DMS 273 (cell line): ENCODE measurements around the gene PKHD1.
"Not testable (repeated sequence)": the region's sequence is repeated elsewhere in the genome, so short reads cannot be mapped to it uniquely, and the experiment has no call there.

ENCODE experiments used
- DNase-seq: peaks from one replicate; lab custom pipeline; 2025; ENCODE audit not compliant: unreplicated experiment; lab: John Stamatoyannopoulos, UW

The PKHD1 gene

GRCh38 chr6:51934098-51934497 lies 153.3 kb downstream of the PKHD1 start:
- DNase-seq, result peak; percentile 37

- no peak for DNase-seq
These were observed 154.5 kb downstream of the PKHD1 start for GRCh38 chr6:51932956-51933355.

- no peak for DNase-seq
These were observed 156.8 kb downstream of the PKHD1 start for GRCh38 chr6:51930602-51931001.

DNA sequence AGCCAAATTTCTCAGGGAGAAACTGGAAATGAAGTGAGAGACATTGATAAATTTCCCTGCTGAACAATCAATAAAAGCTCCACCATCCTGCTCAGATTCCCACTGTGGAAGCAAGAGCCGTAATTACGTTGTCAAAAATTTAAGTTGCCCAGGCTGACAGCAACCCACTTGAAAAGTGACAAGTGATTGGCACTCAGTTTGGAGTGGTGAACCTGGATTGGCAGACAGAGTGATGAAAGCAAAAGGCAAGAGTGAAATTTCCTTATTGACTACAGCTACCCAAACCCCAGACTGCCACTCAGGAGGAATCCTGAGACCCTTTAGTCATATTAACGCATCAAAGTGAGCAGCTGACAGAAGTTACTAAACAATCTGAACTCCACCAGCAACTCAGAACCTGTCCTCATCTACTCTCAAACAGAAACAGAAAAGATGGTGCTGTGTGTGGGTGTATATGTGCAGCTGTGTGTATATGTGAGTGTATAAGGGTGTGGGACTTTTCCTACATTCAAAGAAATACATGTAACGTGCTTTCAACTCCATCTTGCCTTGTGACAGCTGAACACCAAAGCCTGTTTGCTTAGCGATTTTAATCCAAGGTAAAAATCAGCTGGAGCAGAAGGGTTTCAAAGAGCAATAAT lies 157.4 kb downstream of the PKHD1 start:
- DNase-seq, result no peak

- DNase-seq, result no peak
These were observed 159.1 kb downstream of the PKHD1 start for GRCh38 chr6:51928320-51928719.

- no peak for DNase-seq
These were observed 160.0 kb downstream of the PKHD1 start for GRCh38 chr6:51927450-51927849.

DNA sequence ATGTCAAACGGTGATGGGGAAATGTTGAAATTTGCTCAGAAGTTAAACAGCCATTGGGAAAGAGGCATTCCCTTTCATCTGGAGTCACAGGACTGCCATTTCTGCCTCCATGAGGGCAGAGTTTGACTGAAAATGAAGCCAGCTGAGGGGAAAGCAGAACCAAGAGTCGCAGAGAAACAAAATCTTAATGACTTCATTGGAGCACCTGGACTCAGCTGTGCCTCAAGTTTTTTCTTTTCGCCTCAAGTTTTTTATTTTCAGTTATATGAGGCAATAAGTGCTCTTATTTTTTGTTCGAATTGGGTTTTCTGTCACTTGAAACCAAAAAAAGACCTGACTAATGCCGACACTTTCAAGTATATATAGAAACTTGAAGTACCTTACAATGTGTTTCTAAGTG lies 161.3 kb downstream of the PKHD1 start:
- DNase-seq, result no peak

DNA sequence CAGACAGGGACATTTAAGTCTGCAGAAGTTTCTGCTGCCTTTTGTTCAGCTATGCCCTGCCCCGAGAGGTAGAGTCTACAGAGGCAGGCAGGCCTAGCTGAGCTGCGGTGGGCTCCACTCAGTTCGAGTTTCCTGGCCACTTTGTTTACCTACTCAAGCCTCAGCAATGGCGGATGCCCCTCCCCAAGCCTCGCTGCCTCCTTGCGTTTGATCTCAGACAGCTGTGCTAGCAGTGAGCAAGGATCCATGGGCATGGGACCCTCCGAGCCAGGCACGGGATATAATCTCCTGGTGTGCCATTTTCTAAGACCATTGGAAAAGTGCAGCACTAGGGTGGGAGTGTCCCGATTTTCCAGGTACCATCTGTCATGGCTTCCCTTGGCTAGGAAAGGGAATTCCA lies 164.9 kb downstream of the PKHD1 start:
- not testable (repeated sequence) for DNase-seq

GRCh38 chr6:51918347-51918746 lies 169.1 kb downstream of the PKHD1 start:
- DNase-seq, result not testable (repeated sequence)

DNA sequence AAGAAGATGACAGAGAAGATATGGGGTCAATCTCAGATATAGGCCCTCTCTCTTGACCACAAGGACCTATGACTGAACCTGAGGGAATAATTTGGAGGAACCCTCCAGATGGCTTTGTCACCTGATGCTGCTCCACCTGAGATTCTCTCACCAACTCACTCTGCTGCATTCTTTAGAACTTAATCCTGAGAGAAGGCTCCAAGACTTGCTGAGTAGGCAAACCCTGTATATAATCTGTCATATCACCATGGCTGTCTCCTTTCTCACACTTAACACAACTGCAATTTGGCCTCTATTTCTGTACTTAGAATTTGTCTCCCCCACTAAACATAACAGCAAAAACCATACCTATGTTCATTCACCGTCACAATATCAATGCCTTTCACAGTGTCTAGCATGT lies 172.3 kb downstream of the PKHD1 start:
- no peak for DNase-seq

DNA sequence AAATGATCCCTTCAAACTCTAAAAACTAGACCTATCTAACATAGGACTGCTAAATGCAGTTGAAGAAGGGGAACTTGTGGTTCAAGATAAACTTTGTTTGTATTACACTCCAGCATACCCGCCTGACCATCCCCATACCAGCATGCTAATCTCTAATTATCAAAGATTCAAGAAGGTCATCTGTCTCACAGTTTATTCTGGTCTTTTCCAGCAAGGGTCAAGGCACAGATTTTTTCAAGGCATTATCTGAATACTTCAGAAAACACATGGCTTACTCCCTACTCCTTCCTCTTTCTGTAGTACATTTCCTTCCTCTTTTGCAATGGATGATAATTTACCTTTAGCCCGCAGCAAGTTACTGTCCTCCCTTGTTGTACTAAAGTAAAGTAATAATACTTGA lies 174.1 kb downstream of the PKHD1 start:
- no peak for DNase-seq

GRCh38 chr6:51910851-51911250 lies 176.6 kb downstream of the PKHD1 start:
- DNase-seq, result no peak

DNA sequence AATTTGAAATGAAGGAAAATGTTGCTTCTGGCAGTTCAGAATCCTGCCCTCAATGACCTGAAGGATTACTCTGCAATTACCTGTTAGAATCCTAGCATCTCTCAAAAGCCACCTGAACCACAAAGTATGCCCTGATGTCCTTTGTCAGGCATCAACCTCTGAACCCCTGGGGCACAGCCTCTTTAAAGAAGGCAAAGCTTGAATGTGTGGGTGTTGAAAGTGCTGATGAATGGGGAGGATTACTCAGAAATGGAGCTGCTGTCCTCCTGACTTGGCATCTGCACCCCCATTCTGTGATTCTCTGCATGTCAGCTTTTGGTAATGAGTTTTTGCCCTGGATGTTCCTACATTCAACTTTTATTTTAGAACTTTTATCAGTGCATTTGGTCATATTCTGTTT lies 179.2 kb downstream of the PKHD1 start:
- DNase-seq, result no peak

GRCh38 chr6:51901766-51902764 lies 185.3 kb downstream of the PKHD1 start:
- DNase-seq, result no peak

GRCh38 chr6:51893366-51893765 lies 194.0 kb downstream of the PKHD1 start:
- DNase-seq, result no peak

DNA sequence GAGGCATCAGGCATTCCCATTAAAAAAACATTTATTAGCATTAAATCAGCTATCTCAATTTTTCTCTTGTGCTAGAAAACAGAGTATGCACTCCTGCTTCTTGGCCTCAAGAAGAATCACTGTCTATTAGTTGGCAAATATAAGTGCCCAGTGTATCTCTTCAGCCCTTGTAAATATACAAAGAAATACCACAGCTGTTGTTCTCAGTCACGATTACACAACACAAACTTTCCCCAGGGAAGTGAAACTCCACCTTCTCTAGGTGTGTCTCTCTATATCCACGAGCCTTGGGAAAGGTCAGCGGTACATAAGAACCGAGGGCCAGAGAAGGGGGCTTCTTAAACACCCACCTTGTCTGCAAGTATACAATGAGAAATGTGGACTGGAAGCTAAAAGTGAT lies 194.7 kb downstream of the PKHD1 start:
- no peak for DNase-seq

DNA sequence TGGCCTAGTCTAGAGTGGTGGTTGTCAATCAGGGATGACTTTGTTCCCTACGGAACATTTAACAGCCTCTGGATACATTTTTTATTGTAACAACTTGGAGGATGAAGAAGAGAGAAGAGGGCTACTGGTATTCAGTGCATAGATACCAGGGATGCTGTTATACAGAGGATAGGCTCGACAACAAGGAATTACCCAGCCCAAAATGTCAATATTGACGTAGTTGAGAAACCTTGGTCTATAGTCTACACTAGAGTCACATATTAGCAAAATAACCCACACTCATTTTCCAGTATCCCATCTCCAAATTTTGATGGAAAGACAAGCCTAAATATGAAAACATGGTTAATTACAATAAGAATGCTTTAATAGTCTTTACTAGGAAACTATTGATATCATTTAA lies 195.1 kb downstream of the PKHD1 start:
- DNase-seq, result no peak

GRCh38 chr6:51891784-51892183 lies 195.6 kb downstream of the PKHD1 start:
- no peak for DNase-seq

DNA sequence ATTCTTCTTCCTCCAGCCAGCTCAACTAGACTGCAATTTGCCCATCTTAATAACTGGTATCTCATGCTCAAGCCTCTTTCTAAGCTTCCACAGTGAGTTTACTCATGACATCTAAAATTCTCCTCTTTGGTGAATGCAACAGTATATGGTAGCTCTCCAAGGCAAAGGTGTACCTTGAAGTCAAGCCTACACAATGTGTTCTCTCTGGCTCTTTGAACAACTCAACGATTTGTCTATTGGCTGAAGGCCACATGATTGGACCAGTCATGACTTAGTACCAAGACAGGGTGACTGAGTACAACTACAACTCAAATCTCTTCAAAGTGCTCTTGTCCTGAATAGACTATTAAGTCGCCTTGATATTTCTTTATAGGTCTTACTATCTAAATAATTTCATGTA lies 199.6 kb downstream of the PKHD1 start:
- no peak for DNase-seq

DNA sequence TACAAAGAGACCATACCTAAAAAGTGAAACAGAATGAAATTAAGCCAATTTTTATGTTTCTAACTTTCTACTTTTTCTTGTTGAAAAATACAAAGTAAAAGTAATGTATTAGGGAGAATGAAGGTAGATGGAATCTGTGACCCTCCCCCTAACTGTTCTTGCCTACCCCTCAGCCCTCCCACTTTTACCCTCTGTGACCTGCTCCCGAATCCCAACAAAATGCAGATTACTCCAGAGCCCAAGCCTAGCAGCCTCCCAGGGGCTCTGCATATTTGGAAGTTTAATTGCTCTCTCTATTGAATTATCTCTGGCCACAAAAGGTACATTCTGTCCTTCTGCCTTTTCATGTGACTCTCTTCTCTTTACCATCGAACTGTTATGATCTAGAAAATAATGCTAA lies 201.5 kb downstream of the PKHD1 start:
- no peak for DNase-seq

- no peak for DNase-seq
These were observed 218.6 kb downstream of the PKHD1 start for GRCh38 chr6:51868591-51869355.

DNA sequence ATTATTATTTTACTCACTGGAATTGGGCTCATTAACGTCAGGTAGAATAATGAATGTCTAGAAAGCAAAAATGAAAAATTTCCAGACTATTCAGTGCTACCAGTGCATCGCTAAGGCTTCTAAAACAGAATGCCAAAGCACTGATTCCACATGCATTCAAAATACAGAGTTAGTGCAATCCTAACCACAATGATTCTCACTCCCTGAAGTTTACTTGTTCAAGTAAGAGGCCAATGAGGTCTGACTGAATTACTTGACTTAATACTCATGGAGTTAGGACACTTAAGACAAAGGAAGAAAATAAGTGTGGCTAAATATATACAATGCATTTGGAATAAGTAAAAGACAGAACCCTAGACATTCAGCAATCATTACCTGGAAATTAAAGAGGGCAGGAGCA lies 220.5 kb downstream of the PKHD1 start:
- DNase-seq, result no peak
